GM10266 (cell line): Measurements from ENCODE around the gene CAVIN1.
A peak's percentile ranks its signal among the peaks of the same experiment; 100 is the strongest.
"Not testable (repeated sequence)": the region's sequence is repeated elsewhere in the genome, so short reads cannot be mapped to it uniquely, and the experiment has no call there.

Source experiments
- DNase-seq: peaks from one replicate; pipeline ENCODE4 v3.0.0; 2012; ENCODE audit errors: extremely low spot score
- CTCF ChIP-seq: IDR thresholded peaks from 2 replicates; pipeline ENCODE4 v1.5.1; 2012; ENCODE audit warnings: mild to moderate bottlenecking, low read depth; ENCODE audit not compliant: control insufficient read depth, insufficient read depth; ENCODE audit errors: missing control alignments

Gene CAVIN1

GRCh38 chr17:42424991-42425610 is 2.0 kb upstream of the CAVIN1 start:
- TF ChIP-seq CTCF: no peak

GRCh38 chr17:42423766-42424165 is 710 bp upstream of the CAVIN1 start:
- DNase-seq: no peak
- TF ChIP-seq CTCF: no peak

More at GRCh38 chr17:42424991-42425610, 2.0 kb upstream of the CAVIN1 start:
- DNase-seq: peak; percentile 10

- TF ChIP-seq CTCF: no peak
- DNase-seq: peak; percentile 21
These were observed 571 bp downstream of the CAVIN1 start for GRCh38 chr17:42422412-42422957.

GRCh38 chr17:42421507-42422338 is 1.3 kb downstream of the CAVIN1 start:
- no peak for TF ChIP-seq CTCF
- DNase-seq: peak; percentile 32

GRCh38 chr17:42421136-42421506 is 1.9 kb downstream of the CAVIN1 start:
- TF ChIP-seq CTCF: no peak
- DNase-seq: peak; percentile 15

- DNase-seq: not testable (repeated sequence)
These were observed 5.1 kb downstream of the CAVIN1 start for GRCh38 chr17:42417981-42418380.

GRCh38 chr17:42414704-42415409 is 8.2 kb downstream of the CAVIN1 start:
- DNase-seq: peak; percentile 64
- no peak for TF ChIP-seq CTCF
